Memory B cell (primary cell): Measurements from ENCODE around the gene SLC35B4.
"Not testable (repeated sequence)": the region's sequence is repeated elsewhere in the genome, so short reads cannot be mapped to it uniquely, and the experiment has no call there.

ENCODE experiments used
- ATAC-seq: fragments of 150-1000 bp; cut with Tn5 transposase; 2 replicates; pipeline ENCODE4 v1.10.0; 2021; ENCODE audit warnings: low read depth, mild to moderate bottlenecking, moderate library complexity
- DNase-seq, 2 donors: peaks; one replicate each; pipeline ENCODE4 v3.0.0; 2022; ENCODE audit warnings: low spot score in 2 of 2
- H3K27ac Mint-ChIP-seq: one replicate; pipeline ENCODE4 v1.8.0; 2022; ENCODE audit warnings: mild to moderate bottlenecking, moderate library complexity, mixed read lengths
- H3K27me3 Mint-ChIP-seq: one replicate; pipeline ENCODE4 v1.8.0; 2022; ENCODE audit warnings: mixed read lengths
- H3K36me3 Mint-ChIP-seq: one replicate; pipeline ENCODE4 v1.8.0; 2022; ENCODE audit warnings: mild to moderate bottlenecking, mixed read lengths
- H3K4me1 Mint-ChIP-seq: one replicate; pipeline ENCODE4 v1.8.0; 2022; ENCODE audit warnings: mixed read lengths
- H3K4me3 Mint-ChIP-seq: one replicate; pipeline ENCODE4 v1.8.0; 2022; ENCODE audit warnings: mild to moderate bottlenecking, moderate library complexity, mixed read lengths
- H3K9me3 Mint-ChIP-seq: one replicate; pipeline ENCODE4 v1.8.0; 2022; ENCODE audit warnings: mixed read lengths

The SLC35B4 gene

DNA sequence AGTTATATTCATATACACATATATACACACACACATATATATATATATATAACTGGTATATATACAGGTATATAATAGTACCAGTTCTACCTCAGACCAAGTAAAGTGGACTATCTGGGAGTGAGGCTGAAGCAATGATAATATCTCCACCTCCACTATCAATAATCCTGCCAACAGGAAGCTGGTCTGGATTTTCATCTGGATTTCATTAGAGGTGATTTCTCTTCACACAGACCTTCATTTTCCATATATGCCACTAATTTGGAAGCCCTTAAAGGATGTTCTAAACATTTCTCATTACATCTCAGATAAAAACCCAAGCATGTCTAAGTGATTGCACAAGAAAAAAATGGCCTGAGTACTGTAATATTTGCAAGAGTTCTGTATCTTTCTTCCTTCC lies 1.7 kb upstream of the SLC35B4 start:
- no peak for DNase-seq
- Mint-ChIP-seq H3K4me3 (no peak overlapping the region), H3K4me1 (peaks cover 9% of the 10 kb centered on the region), H3K27ac (no peak overlapping the region), H3K27me3 (peaks cover 1% of the 10 kb centered on the region), H3K36me3 (peaks cover 1% of the 10 kb centered on the region), H3K9me3 (peaks cover 1% of the 10 kb centered on the region)
- no peak for ATAC-seq

- H3K36me3 Mint-ChIP-seq: no peaks in the 10 kb centered on the region
- H3K9me3 Mint-ChIP-seq: no peaks in the 10 kb centered on the region
- peak overlapping the region; percentile 87 for H3K4me3 Mint-ChIP-seq
- DNase-seq (no peak), ATAC-seq (no peak)
- H3K27me3 Mint-ChIP-seq: no peaks in the 10 kb centered on the region
- H3K27ac Mint-ChIP-seq: peak overlapping the region; percentile 65
- peaks cover 9% of the 10 kb centered on the region for H3K4me1 Mint-ChIP-seq
These were observed 704 bp upstream of the SLC35B4 start for GRCh38 chr7:134317434-134317833.

DNA sequence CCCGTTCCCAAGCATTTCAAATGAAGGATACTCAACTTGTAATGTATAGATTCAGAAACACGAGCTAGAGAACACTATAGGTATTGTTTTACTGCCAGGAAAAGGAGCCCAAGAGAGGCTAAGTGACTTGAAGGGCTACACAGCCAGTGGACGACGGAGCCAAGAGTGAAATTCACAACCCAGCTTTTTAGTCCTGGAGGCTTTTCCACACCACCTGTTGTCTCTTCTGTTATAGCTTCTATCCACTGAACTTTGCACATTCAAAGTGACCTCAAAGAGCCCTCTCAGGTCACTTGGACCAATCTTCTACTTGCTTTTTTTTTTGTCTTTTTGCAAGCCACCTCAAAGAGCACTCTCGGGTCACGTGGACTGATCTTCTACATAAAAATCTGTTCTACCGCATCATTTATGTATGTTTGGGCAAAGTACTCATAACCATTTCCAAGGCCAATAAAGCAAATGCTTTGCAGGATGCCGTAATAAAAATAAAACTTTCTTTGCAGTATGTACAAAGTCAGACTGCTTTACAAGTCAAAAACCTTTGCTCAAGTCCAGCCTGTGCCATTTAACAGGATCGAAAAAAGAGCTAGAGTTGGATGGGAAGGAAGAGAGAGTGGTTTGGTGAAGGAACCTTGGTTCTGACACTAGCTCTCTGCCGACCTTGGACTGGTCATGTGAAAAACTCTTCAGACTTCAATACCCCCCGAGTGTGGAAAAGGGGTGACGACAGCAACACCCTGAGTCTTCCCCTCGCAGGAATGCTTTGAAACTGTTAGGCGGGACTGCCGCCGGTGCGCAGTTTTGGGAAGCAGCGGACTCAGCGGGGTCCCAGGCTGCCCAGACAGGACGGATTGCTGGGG lies 821 bp downstream of the SLC35B4 start:
- DNase-seq (no peak), ATAC-seq (no peak)
- Mint-ChIP-seq H3K27ac (no peak overlapping the region), H3K9me3 (no peaks in the 10 kb centered on the region), H3K4me1 (peaks cover 9% of the 10 kb centered on the region), H3K36me3 (no peaks in the 10 kb centered on the region), H3K27me3 (no peaks in the 10 kb centered on the region), H3K4me3 (peak overlapping the region; percentile 87)

DNA sequence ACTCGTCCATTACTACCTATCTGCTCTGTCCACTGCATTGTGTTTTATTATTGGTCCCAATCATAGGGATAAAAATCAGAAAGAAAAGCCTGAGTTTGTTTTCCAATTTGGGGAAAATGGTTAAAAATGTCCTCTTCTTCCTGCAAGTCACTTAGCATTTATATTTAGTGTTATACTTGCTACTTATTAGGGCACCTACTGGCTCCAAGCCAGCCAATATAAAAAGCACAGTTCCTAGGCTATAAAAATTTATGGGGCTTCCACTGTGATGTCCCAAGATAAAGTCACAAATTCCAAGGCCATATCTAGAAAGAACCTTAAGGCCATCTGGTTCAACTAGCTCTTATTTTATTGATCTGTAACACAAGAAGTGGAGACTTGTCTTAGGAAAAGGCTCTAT lies 3.2 kb downstream of the SLC35B4 start:
- Mint-ChIP-seq H3K27me3 (no peaks in the 10 kb centered on the region), H3K36me3 (peaks cover 2% of the 10 kb centered on the region), H3K27ac (no peak overlapping the region)

DNA sequence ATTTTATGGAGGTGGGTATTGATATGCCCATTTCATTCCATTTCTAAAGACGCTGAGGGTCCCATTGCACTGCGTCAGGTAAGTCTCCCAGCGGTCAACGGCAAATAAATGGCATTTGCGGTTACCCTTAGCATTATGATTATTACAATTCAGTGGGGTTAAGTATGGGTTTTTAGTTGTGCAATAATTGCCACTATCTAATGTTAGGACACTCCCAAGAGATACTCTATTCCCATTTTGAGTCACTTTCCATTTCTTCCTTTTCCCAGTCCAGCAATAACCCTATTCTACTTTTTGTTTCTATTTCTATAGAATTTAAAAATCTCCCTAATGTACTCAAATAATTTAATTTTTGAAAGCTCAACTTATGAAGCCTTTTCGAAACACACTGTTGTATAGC lies 4.0 kb downstream of the SLC35B4 start:
- no peak for ATAC-seq
- peaks cover 7% of the 10 kb centered on the region for H3K36me3 Mint-ChIP-seq
- no peaks in the 10 kb centered on the region for H3K9me3 Mint-ChIP-seq
- H3K27ac Mint-ChIP-seq: no peak overlapping the region
- H3K4me3 Mint-ChIP-seq: no peak overlapping the region
- DNase-seq: no peak
- H3K4me1 Mint-ChIP-seq: peaks cover 9% of the 10 kb centered on the region
- H3K27me3 Mint-ChIP-seq: no peaks in the 10 kb centered on the region

More for the DNA sequence above, 3.2 kb downstream of the SLC35B4 start:
- no peak for DNase-seq
- Mint-ChIP-seq H3K4me1 (peaks cover 9% of the 10 kb centered on the region), H3K9me3 (no peaks in the 10 kb centered on the region), H3K4me3 (no peak overlapping the region)
- ATAC-seq: no peak

GRCh38 chr7:134311807-134312206 lies 4.9 kb downstream of the SLC35B4 start:
- Mint-ChIP-seq H3K36me3 (peaks cover 7% of the 10 kb centered on the region), H3K9me3 (no peaks in the 10 kb centered on the region), H3K27ac (no peak overlapping the region), H3K4me1 (peaks cover 6% of the 10 kb centered on the region), H3K4me3 (no peak overlapping the region), H3K27me3 (no peaks in the 10 kb centered on the region)
- no peak for DNase-seq
- ATAC-seq: no peak

DNA sequence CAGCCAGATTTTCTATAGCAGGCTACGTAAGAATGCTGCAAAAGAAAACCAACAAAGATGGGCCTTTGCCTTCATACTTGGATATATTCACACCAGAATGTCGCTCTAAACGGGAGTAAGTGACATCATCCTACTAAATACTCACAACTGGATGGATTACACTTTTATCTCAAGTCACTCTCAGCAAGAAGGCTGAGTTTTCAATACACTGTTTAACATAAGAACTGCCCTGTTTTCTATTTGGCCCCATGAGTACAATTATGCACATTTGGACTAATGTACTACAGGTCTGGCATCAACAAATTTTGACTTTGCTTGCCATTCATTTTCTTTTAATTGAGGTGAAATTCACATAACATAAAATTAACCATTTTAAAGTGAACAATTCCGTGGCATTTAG lies 8.2 kb downstream of the SLC35B4 start:
- ATAC-seq: no peak
- peaks cover 17% of the 10 kb centered on the region for H3K36me3 Mint-ChIP-seq
- no peak overlapping the region for H3K4me3 Mint-ChIP-seq
- no peak for DNase-seq
- no peaks in the 10 kb centered on the region for H3K4me1 Mint-ChIP-seq
- H3K9me3 Mint-ChIP-seq: no peaks in the 10 kb centered on the region
- H3K27me3 Mint-ChIP-seq: no peaks in the 10 kb centered on the region
- no peak overlapping the region for H3K27ac Mint-ChIP-seq

- no peaks in the 10 kb centered on the region for H3K4me1 Mint-ChIP-seq
These were observed 9.4 kb downstream of the SLC35B4 start for GRCh38 chr7:134307320-134307719.

DNA sequence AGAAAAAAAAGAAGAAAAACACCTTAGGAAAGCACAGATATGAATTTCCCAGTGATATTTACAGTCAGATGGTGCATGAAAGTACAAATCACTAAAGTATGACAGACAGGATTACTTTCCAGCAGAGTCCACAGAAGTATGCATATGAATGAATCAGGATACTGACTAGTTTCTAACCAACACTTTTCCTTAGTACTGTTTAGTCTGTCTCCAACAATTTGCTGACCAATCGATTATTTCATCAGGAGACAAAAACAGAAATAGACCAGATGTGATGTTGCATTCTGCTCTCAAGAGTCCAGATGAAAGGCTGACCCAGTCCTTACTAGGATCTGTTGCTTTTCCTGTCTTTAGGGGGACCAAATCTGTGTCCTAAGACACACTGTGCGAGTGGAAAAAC lies 14.6 kb downstream of the SLC35B4 start:
- H3K4me1 Mint-ChIP-seq: no peaks in the 10 kb centered on the region
- H3K27ac Mint-ChIP-seq: no peak overlapping the region
- H3K4me3 Mint-ChIP-seq: no peak overlapping the region
- no peak for DNase-seq
- H3K9me3 Mint-ChIP-seq: no peaks in the 10 kb centered on the region
- ATAC-seq: no peak
- H3K36me3 Mint-ChIP-seq: peaks cover 34% of the 10 kb centered on the region
- H3K27me3 Mint-ChIP-seq: no peaks in the 10 kb centered on the region

More at GRCh38 chr7:134307320-134307719, 9.4 kb downstream of the SLC35B4 start:
- DNase-seq (no peak), ATAC-seq (no peak)
- no peak overlapping the region for H3K27ac Mint-ChIP-seq
- H3K36me3 Mint-ChIP-seq: peaks cover 22% of the 10 kb centered on the region
- no peaks in the 10 kb centered on the region for H3K27me3 Mint-ChIP-seq
- no peak overlapping the region for H3K4me3 Mint-ChIP-seq
- no peaks in the 10 kb centered on the region for H3K9me3 Mint-ChIP-seq

- no peak for DNase-seq
- Mint-ChIP-seq H3K9me3 (no peaks in the 10 kb centered on the region), H3K27me3 (no peaks in the 10 kb centered on the region), H3K27ac (peak overlapping the region; percentile 47), H3K4me1 (no peaks in the 10 kb centered on the region), H3K4me3 (no peak overlapping the region), H3K36me3 (peaks cover 34% of the 10 kb centered on the region)
- ATAC-seq: no peak
These were observed 15.1 kb downstream of the SLC35B4 start for GRCh38 chr7:134301592-134301991.

GRCh38 chr7:134300988-134301387 lies 15.7 kb downstream of the SLC35B4 start:
- Mint-ChIP-seq H3K4me3 (no peak overlapping the region), H3K27me3 (no peaks in the 10 kb centered on the region), H3K4me1 (no peaks in the 10 kb centered on the region), H3K27ac (peak overlapping the region; percentile 47), H3K9me3 (no peaks in the 10 kb centered on the region), H3K36me3 (peaks cover 34% of the 10 kb centered on the region)
- ATAC-seq (no peak), DNase-seq (no peak)

DNA sequence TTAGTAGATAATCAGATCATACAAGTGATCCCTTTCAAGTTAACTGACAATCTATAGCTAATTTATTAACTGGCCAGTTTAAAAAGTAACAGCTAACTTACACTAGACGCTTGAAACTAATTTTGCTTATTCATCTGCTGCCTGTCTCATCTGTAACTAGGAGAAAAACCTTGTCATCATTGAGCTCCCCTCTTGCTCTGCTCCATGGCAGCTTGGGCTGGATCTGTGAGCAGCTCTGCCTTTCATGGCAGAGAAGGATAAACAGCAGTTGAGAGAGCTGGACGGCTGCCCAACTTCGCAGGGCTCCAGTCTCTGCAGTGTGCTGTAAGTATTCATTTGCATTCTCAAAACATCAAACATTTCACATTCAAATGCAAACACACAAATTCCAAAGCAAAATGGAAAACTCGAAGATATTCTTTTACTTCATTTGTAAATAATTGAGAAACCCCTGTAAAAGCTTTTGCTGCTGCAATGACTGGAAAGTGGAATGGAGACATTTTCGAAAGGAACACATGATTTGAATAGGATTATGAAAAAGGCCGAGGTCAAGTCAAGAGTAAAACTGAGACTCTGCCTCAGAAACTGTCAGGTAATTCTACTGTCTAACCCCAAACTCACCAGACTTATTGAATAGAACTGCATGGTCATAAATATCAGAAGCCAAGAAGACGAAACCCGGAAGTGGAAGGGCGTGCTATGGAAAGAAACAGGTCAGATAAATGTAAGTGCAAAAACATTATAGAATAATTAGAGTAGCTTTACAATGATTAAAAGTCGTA lies 17.6 kb downstream of the SLC35B4 start:
- Mint-ChIP-seq H3K27me3 (no peaks in the 10 kb centered on the region), H3K27ac (no peak overlapping the region), H3K36me3 (peaks cover 37% of the 10 kb centered on the region), H3K9me3 (no peaks in the 10 kb centered on the region), H3K4me1 (peaks cover 2% of the 10 kb centered on the region), H3K4me3 (no peak overlapping the region)
- DNase-seq (no peak), ATAC-seq (no peak)

- Mint-ChIP-seq H3K27ac (no peak overlapping the region), H3K27me3 (no peaks in the 10 kb centered on the region), H3K9me3 (no peaks in the 10 kb centered on the region), H3K4me1 (peaks cover 11% of the 10 kb centered on the region), H3K4me3 (no peak overlapping the region), H3K36me3 (peaks cover 32% of the 10 kb centered on the region)
- no peak for DNase-seq
- no peak for ATAC-seq
These were observed 19.2 kb downstream of the SLC35B4 start for GRCh38 chr7:134297489-134297888.

GRCh38 chr7:134295982-134296381 lies 20.7 kb downstream of the SLC35B4 start:
- not testable (repeated sequence) for H3K4me3 Mint-ChIP-seq, DNase-seq, ATAC-seq, H3K9me3 Mint-ChIP-seq, H3K27me3 Mint-ChIP-seq
- H3K27ac Mint-ChIP-seq: peak overlapping the region; percentile 1
- H3K4me1 Mint-ChIP-seq: peaks cover 13% of the 10 kb centered on the region
- H3K36me3 Mint-ChIP-seq: peaks cover 28% of the 10 kb centered on the region
